Common myeloid progenitor, CD34-positive (primary cell): Measurements from ENCODE around the gene TMEM140.
A peak's percentile ranks its signal among the peaks of the same experiment; 100 is the strongest.
"Not testable (repeated sequence)": the region's sequence is repeated elsewhere in the genome, so short reads cannot be mapped to it uniquely, and the experiment has no call there.

Experiments used
- CTCF ChIA-PET: fragments of 350-600 bp; sonication (Branson Sonifier 250); formaldehyde crosslinking; loops from one replicate; lab custom pipeline; 2021; ENCODE audit warnings: antibody characterized with exemption; lab: Charles Lee
- POLR2A ChIA-PET: fragments of 350-600 bp; sonication (Branson Sonifier 250); formaldehyde crosslinking; loops from one replicate; lab custom pipeline; 2021; ENCODE audit warnings: antibody characterized with exemption; lab: Charles Lee
- DNase-seq, 3 donors: peaks; one replicate each; pipeline versions ENCODE4 v3.0.0 to v3.0.0-alpha.2; 2013
- H3K27ac ChIP-seq, 2 experiments: 1 replicate in 1 of 2; 2 replicates in 1 of 2; pipeline ENCODE4 v1.7.0; 2013; ENCODE audit warnings: inconsistent platforms in 2 of 2, low read length in 2 of 2, mild to moderate bottlenecking in 2 of 2, low read depth in 1 of 2, moderate library complexity in 1 of 2; ENCODE audit not compliant: severe bottlenecking in 2 of 2, insufficient read depth in 1 of 2, poor library complexity in 1 of 2
- H3K27me3 ChIP-seq, 5 experiments: replicated peaks in 2 of 5; 1 replicate in 3 of 5; 2 replicates in 2 of 5; pipeline versions ENCODE4 v1.6.1 to v1.7.0; 2013; ENCODE audit warnings: low read length in 4 of 5, mild to moderate bottlenecking in 2 of 5, moderate library complexity in 2 of 5, inconsistent platforms in 1 of 5; ENCODE audit not compliant: insufficient read depth in 5 of 5, control insufficient read depth in 4 of 5
- H3K36me3 ChIP-seq, 4 experiments: 1 replicate in 2 of 4; 2 replicates in 2 of 4; pipeline versions ENCODE4 v1.6.1 to v1.7.0; 2013; ENCODE audit warnings: low read length in 3 of 4, control low read depth in 1 of 4, mild to moderate bottlenecking in 1 of 4; ENCODE audit not compliant: control insufficient read depth in 4 of 4, insufficient read depth in 4 of 4
- H3K4me1 ChIP-seq, 4 experiments: 1 replicate in 3 of 4; 2 replicates in 1 of 4; pipeline versions ENCODE4 v1.6.1 to v1.7.1; 2013; ENCODE audit warnings: low read length in 3 of 4, mild to moderate bottlenecking in 3 of 4, control low read depth in 1 of 4, inconsistent platforms in 1 of 4, moderate library complexity in 1 of 4; ENCODE audit not compliant: control insufficient read depth in 4 of 4, insufficient read depth in 4 of 4; ENCODE audit errors: control extremely low read depth in 1 of 4
- H3K4me3 ChIP-seq, 7 experiments: 1 replicate in 4 of 7; 2 replicates in 3 of 7; pipeline versions ENCODE4 v1.5.1 to v1.7.0; 2013; ENCODE audit warnings: mild to moderate bottlenecking in 7 of 7, low read length in 6 of 7, moderate library complexity in 6 of 7, inconsistent platforms in 2 of 7, low read depth in 2 of 7, control low read depth in 1 of 7; ENCODE audit not compliant: insufficient read depth in 4 of 7, control insufficient read depth in 1 of 7; ENCODE audit errors: extremely low read depth in 1 of 7
- H3K9me3 ChIP-seq, 5 experiments: 1 replicate in 4 of 5; 2 replicates in 1 of 5; pipeline versions ENCODE4 v1.6.1 to v1.7.1; 2013; ENCODE audit warnings: low read length in 4 of 5, mild to moderate bottlenecking in 2 of 5, inconsistent platforms in 1 of 5, low read depth in 1 of 5, moderate library complexity in 1 of 5; ENCODE audit not compliant: control insufficient read depth in 4 of 5, insufficient read depth in 2 of 5; ENCODE audit errors: control extremely low read depth in 1 of 5
- WGBS: methylation state at CpG from one replicate; pipeline ENCODE4 v1.1.5; 2013; ENCODE audit not compliant: insufficient coverage; 5-methylcytosine and 5-hydroxymethylcytosine counted together

The TMEM140 gene

DNA sequence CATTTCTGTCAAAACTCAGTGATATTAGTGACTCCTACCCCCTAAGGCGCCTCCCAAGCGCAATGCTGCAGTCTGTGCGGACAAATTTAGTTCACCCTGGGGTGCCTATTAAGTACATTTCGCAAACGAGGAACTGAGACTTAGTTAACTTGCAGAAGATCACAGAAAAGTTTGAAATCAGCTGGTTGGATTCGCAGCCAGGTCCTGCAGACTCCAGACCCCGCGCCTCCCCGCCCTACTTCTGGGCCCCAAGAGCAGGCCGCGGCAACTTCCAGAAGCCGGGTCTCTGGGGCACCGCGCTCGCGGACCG lies 22.0 kb downstream of the TMEM140 start:
- Histone ChIP-seq H3K4me1 (peaks cover 17 to 66% (median 49%) of the 10 kb centered on the region in 4 experiments), H3K4me3 (peak overlapping the region; percentile 73 to 93 (median 81)), H3K9me3 (no peaks in the 10 kb centered on the region), H3K27ac (peak overlapping the region; percentile 77 to 90), H3K27me3 (no peaks in the 10 kb centered on the region), H3K36me3 (peaks cover 0 to 41% (median 13%) of the 10 kb centered on the region in 4 experiments)
- WGBS: 4% methylated on average over 12 of the region's 17 CpGs
- POLR2A ChIA-PET: interaction anchor here (0.6 to 3.2 kb wide), 3 partner anchors 10 to 1583 kb away, joined by 3 to 26 read pairs (median 11); partner anchors contain the start of gene TMEM140
- CTCF ChIA-PET: interaction anchor here (1.1 to 15.2 kb wide), 6 partner anchors 11 to 522 kb away, joined by 3 to 182 read pairs (median 31); partner anchors contain the start of genes AGBL3 and TMEM140
- peak in 1 of 3 donors; percentile 65 for DNase-seq

GRCh38 chr7:135170274-135170997 lies 22.6 kb downstream of the TMEM140 start, which contains the start of gene CYREN:
CYREN (minus strand) TSS chr7:135170707; CDS start chr7:135168922, 1,785 bp downstream.
- Histone ChIP-seq H3K9me3 (no peaks in the 10 kb centered on the region), H3K36me3 (peaks cover 0 to 36% (median 11%) of the 10 kb centered on the region in 4 experiments), H3K27me3 (no peaks in the 10 kb centered on the region), H3K27ac (peak within 1 kb of the TSS; percentile 77 to 90), H3K4me1 (peaks cover 17 to 61% (median 47%) of the 10 kb centered on the region in 4 experiments), H3K4me3 (peak within 1 kb of the TSS; percentile 73 to 93 (median 81))
- 0% methylated on average over 68 of the region's 77 CpGs for WGBS
- peak; percentile 79 to 86 (median 85) for DNase-seq
- POLR2A ChIA-PET: interaction anchor here (0.6 to 3.2 kb wide), 4 partner anchors 10 to 524 kb away, joined by 3 to 26 read pairs (median 8); partner anchors contain the start of genes BPGM and TMEM140
- CTCF ChIA-PET: interaction anchor here (0.6 to 15.2 kb wide), 13 partner anchors 10 to 537 kb away, joined by 3 to 182 read pairs (median 4); partner anchors contain the start of genes AGBL3 and TMEM140

GRCh38 chr7:135170998-135171481 lies 23.2 kb downstream of the TMEM140 start:
- DNase-seq, H3K27me3 ChIP-seq, H3K9me3 ChIP-seq: not testable (repeated sequence)
- POLR2A ChIA-PET: interaction anchor here (0.6 to 3.2 kb wide), 5 partner anchors 11 to 525 kb away, joined by 3 to 26 read pairs (median 5); partner anchors contain the start of genes BPGM and TMEM140
- WGBS: 8% methylated on average over 4 of the region's 12 CpGs
- Histone ChIP-seq H3K4me1 (peaks cover 17 to 55% (median 44%) of the 10 kb centered on the region in 4 experiments), H3K4me3 (peak overlapping the region; percentile 73 to 93 (median 81)), H3K36me3 (peaks cover 0 to 30% (median 8%) of the 10 kb centered on the region in 4 experiments), H3K27ac (peak overlapping the region; percentile 77 to 90)
- CTCF ChIA-PET: interaction anchor here (0.6 to 15.2 kb wide), 12 partner anchors 11 to 538 kb away, joined by 3 to 182 read pairs (median 4); partner anchors contain the start of genes AGBL3 and TMEM140

GRCh38 chr7:135171581-135172291 lies 23.9 kb downstream of the TMEM140 start:
- CTCF ChIA-PET: interaction anchor here (0.7 to 15.2 kb wide), 11 partner anchors 10 to 538 kb away, joined by 3 to 182 read pairs (median 4); partner anchors contain the start of genes AGBL3 and TMEM140
- Histone ChIP-seq H3K36me3 (peaks cover 0 to 23% (median 7%) of the 10 kb centered on the region in 4 experiments), H3K4me1 (peaks cover 16 to 48% (median 39%) of the 10 kb centered on the region in 4 experiments), H3K4me3 (peak overlapping the region in 2 of 7 experiments; percentile 87 to 93), H3K27ac (peak overlapping the region in 1 of 2 experiments; percentile 90)
- POLR2A ChIA-PET: interaction anchor here (0.6 to 3.2 kb wide), 3 partner anchors 12 to 451 kb away, joined by 5 to 26 read pairs (median 11); partner anchors contain the start of gene TMEM140
- not testable (repeated sequence) for DNase-seq, H3K9me3 ChIP-seq, H3K27me3 ChIP-seq
- 92% methylated on average over 18 of the region's 19 CpGs for WGBS

GRCh38 chr7:135173916-135174315 lies 26.0 kb downstream of the TMEM140 start:
- H3K4me1 ChIP-seq: peaks cover 10 to 26% (median 18%) of the 10 kb centered on the region in 4 experiments
- DNase-seq, H3K27ac ChIP-seq, H3K36me3 ChIP-seq, H3K9me3 ChIP-seq, POLR2A ChIA-PET, H3K27me3 ChIP-seq, H3K4me3 ChIP-seq: not testable (repeated sequence)
- 100% methylated on average over 3 of the region's 4 CpGs for WGBS
- CTCF ChIA-PET: interaction anchor here (0.5 to 2.6 kb wide), 4 partner anchors 8 to 454 kb away, joined by 3 to 9 read pairs (median 4); partner anchors contain the start of gene AGBL3

- WGBS: 100% methylated on average over 6 of the region's 7 CpGs
- peaks cover 0 to 6% (median 1%) of the 10 kb centered on the region in 4 experiments for H3K36me3 ChIP-seq
- DNase-seq: no peak
- H3K4me3 ChIP-seq: no peak overlapping the region
- CTCF ChIA-PET: interaction anchor here (1.8 to 2.6 kb wide), 3 partner anchors 9 to 189 kb away, joined by 4 to 9 read pairs (median 4); partner anchors contain the start of gene AGBL3
- no peak overlapping the region for H3K27ac ChIP-seq
- H3K4me1 ChIP-seq: peaks cover 0 to 16% (median 8%) of the 10 kb centered on the region in 4 experiments
- POLR2A ChIA-PET: no interaction called here
- no peaks in the 10 kb centered on the region for H3K27me3 ChIP-seq
- peaks cover 0 to 6% (median 0%) of the 10 kb centered on the region in 5 experiments for H3K9me3 ChIP-seq
These were observed 27.1 kb downstream of the TMEM140 start for GRCh38 chr7:135174941-135175340.
